ENCODE results near the gene SNRNP200.
"Not testable (repeated sequence)": the region's sequence is repeated elsewhere in the genome, so short reads cannot be mapped to it uniquely, and the experiment has no call there.

Gene SNRNP200

GRCh38 chr2:96261328-96262003 lies 43.9 kb downstream of the SNRNP200 start:
- no peak for TF ChIP-seq CTCF (IDR thresholded peaks at IDR 0.05; ENCODE audit: low read depth, low read length)
- no peak for DNase-seq
- Histone ChIP-seq H3K9me3 (no peaks in the 10 kb centered on the region), H3K36me3 (no peaks in the 10 kb centered on the region; the same call in 1 of the 2 replicates), H3K4me1 (peaks cover 6% of the 10 kb centered on the region; the same call in 1 of the 2 replicates), H3K4me3 (ENCODE audit: low read depth, low read length) (no peak overlapping the region), H3K27me3 (no peaks in the 10 kb centered on the region)

- H3K9me3 ChIP-seq: no peaks in the 10 kb centered on the region
- no peaks in the 10 kb centered on the region for H3K27me3 ChIP-seq
- no peaks in the 10 kb centered on the region for H3K36me3 ChIP-seq
- H3K4me1 ChIP-seq: peaks cover 6% of the 10 kb centered on the region; the same call in 1 of the 2 replicates
- peak; percentile 67 for DNase-seq
- H3K4me3 ChIP-seq (ENCODE audit: low read depth, low read length): no peak overlapping the region
- peak; percentile 58 for TF ChIP-seq CTCF (IDR thresholded peaks at IDR 0.05; ENCODE audit: low read depth, low read length)
Observed at GRCh38 chr2:96260387-96261260, 44.7 kb downstream of the SNRNP200 start.

GRCh38 chr2:96259497-96259921 lies 45.8 kb downstream of the SNRNP200 start:
- TF ChIP-seq CTCF (IDR thresholded peaks at IDR 0.05; ENCODE audit: low read depth, low read length): no peak
- Histone ChIP-seq H3K4me3 (ENCODE audit: low read depth, low read length) (no peak overlapping the region), H3K27me3 (no peaks in the 10 kb centered on the region), H3K36me3 (no peaks in the 10 kb centered on the region; the same call in 1 of the 2 replicates), H3K4me1 (peaks cover 6% of the 10 kb centered on the region; the same call in 1 of the 2 replicates), H3K9me3 (no peaks in the 10 kb centered on the region)
- DNase-seq: no peak

GRCh38 chr2:96258166-96259022 lies 47.0 kb downstream of the SNRNP200 start:
- H3K4me3 ChIP-seq (ENCODE audit: low read depth, low read length): no peak overlapping the region
- no peaks in the 10 kb centered on the region; the same call in 1 of the 2 replicates for H3K36me3 ChIP-seq
- H3K9me3 ChIP-seq: no peaks in the 10 kb centered on the region
- no peak for DNase-seq
- peaks cover 6% of the 10 kb centered on the region; the same call in 1 of the 2 replicates for H3K4me1 ChIP-seq
- H3K27me3 ChIP-seq: no peaks in the 10 kb centered on the region
- no peak for TF ChIP-seq CTCF (IDR thresholded peaks at IDR 0.05; ENCODE audit: low read depth, low read length)

- DNase-seq; H3K4me3 ChIP-seq (ENCODE audit: low read depth, low read length); H3K9me3 ChIP-seq; H3K27me3 ChIP-seq; H3K4me1 ChIP-seq; H3K36me3 ChIP-seq: not testable (repeated sequence)
Observed at GRCh38 chr2:96257744-96258143, 47.6 kb downstream of the SNRNP200 start.

- Histone ChIP-seq H3K9me3 (no peaks in the 10 kb centered on the region), H3K36me3 (no peaks in the 10 kb centered on the region; the same call in 1 of the 2 replicates), H3K27me3 (no peaks in the 10 kb centered on the region), H3K4me3 (ENCODE audit: low read depth, low read length) (no peak overlapping the region), H3K4me1 (peaks cover 6% of the 10 kb centered on the region; the same call in 1 of the 2 replicates)
- TF ChIP-seq CTCF (IDR thresholded peaks at IDR 0.05; ENCODE audit: low read depth, low read length): no peak
- DNase-seq: no peak
Observed at GRCh38 chr2:96256611-96257113, 48.7 kb downstream of the SNRNP200 start.
